Stimulated activated CD4-positive, alpha-beta T cell treated with anti-CD3 and anti-CD28 coated beads, Interleukin-15, amount 100 ng/mL, for 48 hours (primary cell): Measurements from ENCODE around the gene UST.
"Not testable (repeated sequence)": the region's sequence is repeated elsewhere in the genome, so short reads cannot be mapped to it uniquely, and the experiment has no call there.

Source experiments
- DNase-seq, 2 donors: peaks; one replicate each; pipeline ENCODE4 v3.0.0-alpha.2; 2020; ENCODE audit warnings: low read depth in 2 of 2

Gene UST

GRCh38 chr6:148973538-148974208 is 226.8 kb downstream of the UST start:
- DNase-seq = no peak

GRCh38 chr6:148974351-148974750 is 227.5 kb downstream of the UST start:
- DNase-seq = no peak

GRCh38 chr6:148978298-148978697 is 231.5 kb downstream of the UST start:
- DNase-seq = not testable (repeated sequence)

GRCh38 chr6:148979014-148979901 is 232.4 kb downstream of the UST start:
- no peak for DNase-seq

- no peak for DNase-seq
These were observed 233.4 kb downstream of the UST start for GRCh38 chr6:148980234-148980633.

GRCh38 chr6:148981515-148981914 is 234.7 kb downstream of the UST start:
- DNase-seq = no peak

GRCh38 chr6:148983101-148983761 is 236.4 kb downstream of the UST start:
- DNase-seq = no peak

GRCh38 chr6:148983966-148984365 is 237.1 kb downstream of the UST start:
- DNase-seq = no peak

GRCh38 chr6:148984531-148985056 is 237.8 kb downstream of the UST start:
- DNase-seq = no peak

GRCh38 chr6:148985499-148985898 is 238.7 kb downstream of the UST start:
- DNase-seq = no peak

GRCh38 chr6:148986608-148987007 is 239.8 kb downstream of the UST start:
- DNase-seq = no peak

- DNase-seq = no peak
These were observed 241.2 kb downstream of the UST start for GRCh38 chr6:148987982-148988381.

GRCh38 chr6:148989585-148989984 is 242.8 kb downstream of the UST start:
- DNase-seq = no peak

- DNase-seq = no peak
These were observed 243.6 kb downstream of the UST start for GRCh38 chr6:148990403-148990802.

- DNase-seq = no peak
These were observed 250.0 kb downstream of the UST start for GRCh38 chr6:148996815-148997214.

GRCh38 chr6:148997865-148998264 is 251.0 kb downstream of the UST start:
- DNase-seq = no peak

GRCh38 chr6:148998704-148999103 is 251.9 kb downstream of the UST start:
- no peak for DNase-seq

GRCh38 chr6:148999501-148999900 is 252.7 kb downstream of the UST start:
- DNase-seq = no peak

GRCh38 chr6:148999929-149000468 is 253.2 kb downstream of the UST start:
- DNase-seq = no peak

- no peak for DNase-seq
These were observed 254.6 kb downstream of the UST start for GRCh38 chr6:149001422-149001821.

GRCh38 chr6:149003560-149003959 is 256.7 kb downstream of the UST start:
- no peak for DNase-seq

GRCh38 chr6:149004664-149005063 is 257.8 kb downstream of the UST start:
- DNase-seq = no peak
